HG02571 (cell line): Measurements from ENCODE around the gene COQ3.

Experiments used
- ATAC-seq: cut with Tn5 transposase; IDR thresholded peaks from one replicate; pipeline ENCODE4 v1.9.1; 2021; ENCODE audit warnings: mild to moderate bottlenecking, moderate library complexity; ENCODE audit not compliant: unreplicated experiment

Gene COQ3

DNA sequence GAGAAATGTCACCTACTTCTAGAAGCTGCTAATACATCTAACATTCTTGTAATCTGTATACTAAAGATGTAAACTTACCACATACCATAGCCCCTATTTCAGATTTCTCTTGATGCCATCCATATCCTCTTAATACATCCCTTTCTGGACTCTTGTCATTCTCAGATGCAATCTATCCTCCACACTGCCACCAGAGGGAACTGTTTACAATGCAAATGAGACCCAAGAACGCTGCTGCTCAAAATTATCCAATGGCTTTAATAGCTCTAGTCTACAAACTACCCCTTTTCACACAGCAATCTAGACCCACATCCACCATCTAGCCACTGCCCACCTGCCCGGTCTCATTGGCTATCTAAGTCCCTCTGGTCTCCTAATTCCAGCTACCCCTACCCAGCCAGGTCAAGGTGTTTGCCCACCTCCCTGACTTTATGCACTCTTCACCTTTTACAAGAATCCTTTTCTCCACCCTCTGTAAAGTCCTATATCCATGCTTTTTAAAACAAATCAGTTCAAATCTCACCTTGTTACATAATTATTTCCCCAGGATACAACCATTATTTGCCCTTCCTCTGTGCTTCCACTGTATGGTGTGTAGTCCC lies 59.4 kb downstream of the COQ3 start:
- ATAC-seq, result peak; percentile 24

DNA sequence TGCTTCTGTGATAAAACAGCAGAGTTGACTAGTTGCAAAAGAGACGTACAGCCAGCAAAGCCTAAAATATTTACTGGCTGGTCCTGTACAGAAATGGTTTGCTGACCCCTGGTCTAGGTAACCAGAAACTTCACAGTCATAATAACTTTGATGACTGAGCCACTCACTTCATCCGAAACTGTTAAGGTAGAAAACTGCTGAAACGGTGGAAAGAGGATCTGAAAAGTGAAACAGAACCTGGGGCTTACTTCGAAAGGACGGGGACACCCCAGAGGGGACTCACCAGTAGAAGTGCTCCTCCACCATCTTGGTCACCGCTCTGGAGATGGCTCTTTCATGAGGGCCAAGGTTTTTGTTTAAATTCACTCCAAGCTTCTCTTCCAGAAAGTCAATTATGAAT lies 60.9 kb downstream of the COQ3 start:
- peak; percentile 92 for ATAC-seq

DNA sequence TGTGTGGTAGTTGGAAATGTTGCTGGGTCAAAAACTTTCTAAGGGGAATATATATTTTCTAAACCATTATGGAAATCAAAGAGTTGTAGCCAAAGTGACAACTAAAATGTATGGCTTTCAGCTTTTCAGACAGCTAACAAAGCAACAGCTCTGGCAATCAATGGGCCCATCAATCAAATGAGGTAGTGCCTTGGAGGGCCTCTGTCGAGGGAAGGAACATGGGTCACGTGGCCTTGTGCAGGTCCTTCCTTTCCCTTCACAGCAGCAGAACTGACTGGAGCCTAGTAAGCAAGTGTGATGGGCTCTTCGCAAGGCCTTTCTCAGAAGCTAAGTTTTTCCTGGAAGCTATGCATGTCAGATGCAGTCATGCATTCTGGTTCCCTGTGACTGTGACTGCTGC lies 62.5 kb downstream of the COQ3 start:
- no peak for ATAC-seq

DNA sequence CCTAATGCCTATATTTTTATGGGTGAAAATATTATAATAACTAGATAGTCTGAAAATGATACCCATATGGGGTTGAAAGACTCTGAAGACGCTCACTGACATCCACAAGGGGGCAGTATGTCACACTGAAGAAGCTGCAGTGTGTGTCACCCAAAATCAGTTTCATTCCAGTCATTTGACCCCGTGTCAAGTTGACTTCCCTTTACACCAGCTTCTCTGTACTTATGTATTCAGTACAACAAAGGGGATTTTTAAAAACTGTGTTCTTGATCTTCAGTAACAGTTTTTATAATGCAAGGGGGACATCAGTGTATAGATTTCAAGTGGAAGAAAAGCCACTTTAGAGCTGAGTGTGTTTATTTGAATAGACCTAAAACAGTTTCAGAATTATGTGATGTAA lies 63.8 kb downstream of the COQ3 start:
- ATAC-seq, result peak; percentile 65

DNA sequence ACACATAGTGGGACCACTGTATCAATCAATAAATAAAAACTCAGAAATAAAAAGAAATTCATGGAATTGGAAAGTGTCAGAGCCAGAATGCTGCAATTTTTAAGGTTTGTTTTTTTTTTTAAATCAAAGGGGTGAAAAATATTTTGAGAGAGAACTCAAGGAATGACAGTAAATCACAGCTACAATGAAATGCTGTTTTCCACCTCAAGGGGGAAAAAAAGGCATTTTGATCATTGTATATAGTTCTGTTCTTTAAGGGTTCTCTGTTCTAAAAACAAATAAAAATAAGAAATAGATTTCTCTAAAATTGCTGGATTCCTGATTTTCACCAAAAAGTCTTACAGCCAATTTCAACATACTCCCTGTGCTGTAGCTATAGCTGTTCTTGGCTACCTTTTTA lies 69.0 kb downstream of the COQ3 start:
- ATAC-seq, result no peak
